ENCODE measurements around the gene ACOT6. TPM values are rescaled to one million over a fixed set of nuclear protein-coding genes. Genes with fewer than 3 reads are reported as not detected.

ACOT6 gene
- total and polyA plus RNA-seq, 9 of the 15 experiments (the other 6 are each of a cell fraction or from before 2014, with no cell fraction given), result not detected

GRCh38 chr14:73613419-73613963 is 1.2 kb downstream of the ACOT6 start (continued):
- TF ChIP-seq SRF (CRISPR knock-in tag; IDR thresholded peaks at IDR 0.05) (no peak), SREBF1 (IDR thresholded peaks at IDR 0.05; ENCODE audit: borderline replicate concordance, low read depth, low read length) (no peak)

GRCh38 chr14:73616831-73617230 is 4.5 kb downstream of the ACOT6 start:
- Histone ChIP-seq H3K27ac (ENCODE audit: extremely low read depth, low read depth, low read length) (no peak overlapping the region), H3K4me2 (ENCODE audit: insufficient read depth, low read length) (no peak overlapping the region), H3K27me3 (ENCODE audit: control insufficient read depth in 2 of 2, insufficient read depth in 2 of 2, low read length in 2 of 2) (no peaks in the 10 kb centered on the region), H3K36me3 (ENCODE audit: control insufficient read depth, insufficient read depth, low read length) (no peaks in the 10 kb centered on the region), H4K20me1 (replicated peaks; ENCODE audit: control insufficient read depth, insufficient read depth, low read length) (no peaks in the 10 kb centered on the region), H3K79me2 (ENCODE audit: control insufficient read depth, insufficient read depth, low read length) (no peaks in the 10 kb centered on the region), H3K4me3 (no peak overlapping the region), H3K9me3 (replicated peaks; ENCODE audit: control insufficient read depth, insufficient read depth, low read depth, low read length) (no peaks in the 10 kb centered on the region), H3K4me1 (replicated peaks in 1 of 2; ENCODE audit: control insufficient read depth in 2 of 2, insufficient read depth in 2 of 2, low read length in 2 of 2) (peaks cover 0 to 10% of the 10 kb centered on the region in 2 experiments; a peak in 2 of 5 replicates), H3K9ac (ENCODE audit: insufficient read depth in 1 of 2, low read depth in 2 of 2, low read length in 2 of 2) (no peak overlapping the region), H3K9me1 (ENCODE audit: control insufficient read depth, insufficient read depth, low read length) (no peaks in the 10 kb centered on the region), H2AFZ (ENCODE audit: low read depth, low read length) (no peak overlapping the region)
- no peak for DNase-seq (ENCODE audit: extremely low read depth in 1 of 4, low spot score in 3 of 4)
- POLR2A ChIA-PET, result interaction anchor here (0.6 kb wide), 1 partner anchor 154 kb away, joined by 3 read pairs; no protein-coding TSS in a partner anchor
- no TSS peak for BruUV-seq (replicated peaks)
- intact Hi-C loops (cut with micrococcal nuclease), result no loop called here
- FAIRE-seq, result no peak
- in situ Hi-C loops (cut with MboI), result no loop called here
- CTCF ChIA-PET (ENCODE audit: low intra/inter-chr PET ratio), result no interaction called here
- WGBS (ENCODE audit: insufficient coverage, low coverage, missing lambda C conversion rate), result 28% methylated on average over 4 of the region's 4 CpGs
- no peak for ATAC-seq
- TF ChIP-seq THAP7 (CRISPR knock-in tag; IDR thresholded peaks at IDR 0.05), result no peak
- TF ChIP-seq PCBP1 (IDR thresholded peaks at IDR 0.05; ENCODE audit: low read depth, low read length, poor library complexity, severe bottlenecking), result no peak
- TF ChIP-seq ZNF140 (CRISPR knock-in tag; IDR thresholded peaks at IDR 0.05), result no peak
- TF ChIP-seq NCOR1 (IDR thresholded peaks at IDR 0.05), result no peak
- TF ChIP-seq ZNF79 (CRISPR knock-in tag; IDR thresholded peaks at IDR 0.05; ENCODE audit: low read depth), result no peak
- no peak for TF ChIP-seq RBM17 (IDR thresholded peaks at IDR 0.05; ENCODE audit: borderline replicate concordance, low read depth, low read length)
- TF ChIP-seq MGA (IDR thresholded peaks at IDR 0.05), result no peak
